Activated T-cell treated with anti-CD3 and anti-CD28 coated beads for 1 hour (primary cell): Measurements from ENCODE around the gene SLC12A4.
"Not testable (repeated sequence)": the region's sequence is repeated elsewhere in the genome, so short reads cannot be mapped to it uniquely, and the experiment has no call there.

Experiments
- DNase-seq: peaks from one replicate; pipeline ENCODE4 v3.0.0-alpha.2; 2020; ENCODE audit warnings: low read depth

SLC12A4 gene

DNA sequence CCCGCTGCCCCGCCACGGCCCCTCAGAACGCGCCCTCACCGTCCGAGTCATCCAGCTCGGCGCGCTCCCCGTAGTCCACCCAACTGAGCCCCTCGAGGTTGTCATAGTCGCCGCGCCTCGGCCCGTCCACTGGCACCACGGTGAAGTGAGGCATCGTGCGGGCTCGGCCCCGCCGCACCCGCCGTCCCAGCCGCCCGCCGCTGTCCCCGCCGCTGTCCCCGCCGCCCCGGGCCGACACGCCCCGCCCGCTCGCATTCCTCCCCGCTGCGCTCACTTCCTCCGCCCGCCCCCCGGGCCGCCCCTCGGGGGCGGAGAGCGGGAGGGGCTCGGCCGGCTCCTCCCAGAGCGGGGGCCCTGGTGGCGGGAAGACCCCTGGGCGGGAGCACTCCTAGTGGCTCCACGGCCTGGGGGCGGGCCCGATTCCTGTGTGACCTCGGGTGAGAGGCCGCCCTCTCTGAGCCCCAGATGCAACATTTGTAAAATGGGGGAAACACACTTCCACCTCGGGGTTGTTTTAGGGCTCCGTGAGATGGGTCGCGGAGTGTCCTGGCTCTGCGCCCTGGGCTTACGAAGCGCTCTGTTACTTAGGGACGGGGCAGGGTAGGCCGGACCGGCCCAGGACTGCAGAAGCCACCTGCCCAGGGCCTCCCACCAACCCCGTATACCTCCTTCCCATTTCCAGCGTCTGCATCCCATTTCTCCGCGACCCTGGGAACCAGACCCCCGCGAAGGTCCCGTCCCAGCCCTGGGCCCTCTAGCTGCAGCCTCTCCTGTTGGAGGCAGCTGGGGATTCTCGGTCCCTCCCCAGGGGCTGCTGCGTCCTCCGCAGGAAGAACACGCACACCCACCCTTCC, at the start of gene SLC12A4:
Gene SLC12A4 (minus strand): TSS at position 238 of the 854 bp plus-strand sequence. CDS start 84 bp downstream, at position 154.
- DNase-seq, result peak; percentile 75

DNA sequence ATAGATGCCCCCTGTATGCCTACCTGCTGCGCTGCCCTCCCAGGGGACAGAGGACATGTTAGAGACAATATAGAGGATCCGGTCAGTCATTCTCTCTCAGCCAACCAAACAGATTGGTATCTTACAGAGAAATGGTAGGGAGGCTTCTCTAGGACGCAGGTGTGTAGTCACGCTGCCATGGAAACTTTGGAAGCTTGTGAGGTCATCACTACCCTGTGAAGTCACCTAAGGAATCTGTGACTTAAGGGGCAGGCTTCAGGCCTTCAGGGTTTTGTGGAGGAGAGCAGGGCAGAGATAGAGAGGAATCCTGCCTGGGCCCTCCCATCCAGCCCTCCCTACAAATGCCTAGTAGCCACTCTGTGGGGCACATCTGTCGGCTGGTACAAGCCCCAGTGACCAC, 47.2 kb upstream of the SLC12A4 start, which contains the start of gene DPEP2NB:
Gene DPEP2NB (minus strand): TSS at position 231 of the 400 bp plus-strand sequence. CDS start 141 bp downstream, at position 90.
- DNase-seq, result no peak

GRCh38 chr16:68013440-68013839, 45.0 kb upstream of the SLC12A4 start:
- no peak for DNase-seq

- DNase-seq, result not testable (repeated sequence)
Observed at GRCh38 chr16:68009872-68010271, 41.4 kb upstream of the SLC12A4 start.

GRCh38 chr16:68009157-68009735, 40.8 kb upstream of the SLC12A4 start:
- no peak for DNase-seq

DNA sequence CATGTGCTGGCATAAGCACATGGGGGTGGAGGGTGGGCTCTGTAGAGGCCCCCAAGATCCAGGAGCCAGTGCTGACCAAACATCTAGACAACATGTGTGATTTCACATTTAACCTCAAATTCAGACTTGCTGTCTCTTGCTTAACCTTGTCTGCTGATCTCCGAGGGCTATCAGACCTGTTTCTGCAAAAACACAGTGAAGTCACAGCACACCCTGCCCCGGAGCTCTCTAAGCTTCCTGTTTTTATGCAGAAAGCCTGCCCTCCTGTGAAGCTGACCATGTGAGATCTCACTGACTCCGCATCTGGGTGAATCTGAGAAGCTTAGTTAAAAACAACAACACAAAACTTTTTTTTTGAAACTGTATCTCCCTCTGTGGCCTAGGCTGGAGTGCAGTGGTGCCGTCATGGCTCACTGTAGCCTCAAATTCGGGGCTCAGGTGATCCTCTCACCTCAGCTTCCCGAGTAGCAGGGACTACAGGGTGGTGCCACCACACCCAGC, 37.4 kb upstream of the SLC12A4 start:
- peak; percentile 33 for DNase-seq

GRCh38 chr16:68005211-68005610, 36.8 kb upstream of the SLC12A4 start:
- no peak for DNase-seq

DNA sequence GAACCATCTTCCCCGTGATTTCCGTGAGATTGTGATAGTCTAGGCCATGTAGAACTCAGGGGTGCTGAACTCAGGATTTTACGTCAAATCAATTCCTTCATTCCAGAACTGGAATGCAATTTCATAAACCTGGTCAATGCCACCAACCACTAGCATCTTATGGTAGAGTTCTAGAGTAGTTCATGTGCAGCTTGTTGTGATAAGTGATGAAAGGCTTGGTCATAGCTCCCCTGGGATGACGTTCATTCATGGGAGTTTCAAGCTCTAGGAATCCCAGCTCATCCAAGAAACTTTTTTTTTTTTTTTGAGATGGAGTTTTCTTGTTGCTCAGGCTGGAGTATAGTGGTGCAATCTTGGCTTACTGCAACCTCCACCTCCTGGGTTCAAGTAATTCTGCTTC, 34.6 kb upstream of the SLC12A4 start:
- DNase-seq, result no peak

DNA sequence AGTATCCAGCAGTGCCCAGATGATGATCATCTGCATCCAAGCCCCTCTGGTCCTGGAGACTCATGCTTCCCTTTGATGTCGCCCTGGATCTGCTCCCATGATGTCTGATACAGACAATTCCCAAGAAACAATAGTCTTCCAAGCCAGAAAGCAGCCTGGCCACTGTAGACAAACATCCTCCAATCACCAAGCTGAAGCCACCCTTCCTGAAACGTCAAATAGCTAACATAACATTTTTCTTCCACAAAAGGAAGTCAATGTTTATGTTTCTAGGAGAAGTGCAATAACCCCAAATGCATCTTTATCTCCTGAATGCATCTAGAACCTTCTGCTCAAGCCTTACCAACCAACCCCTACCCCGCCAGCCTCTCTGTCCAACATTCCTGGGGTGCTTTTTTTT, 32.0 kb upstream of the SLC12A4 start:
- DNase-seq, result no peak

GRCh38 chr16:67999985-68000384, 31.5 kb upstream of the SLC12A4 start:
- no peak for DNase-seq

DNA sequence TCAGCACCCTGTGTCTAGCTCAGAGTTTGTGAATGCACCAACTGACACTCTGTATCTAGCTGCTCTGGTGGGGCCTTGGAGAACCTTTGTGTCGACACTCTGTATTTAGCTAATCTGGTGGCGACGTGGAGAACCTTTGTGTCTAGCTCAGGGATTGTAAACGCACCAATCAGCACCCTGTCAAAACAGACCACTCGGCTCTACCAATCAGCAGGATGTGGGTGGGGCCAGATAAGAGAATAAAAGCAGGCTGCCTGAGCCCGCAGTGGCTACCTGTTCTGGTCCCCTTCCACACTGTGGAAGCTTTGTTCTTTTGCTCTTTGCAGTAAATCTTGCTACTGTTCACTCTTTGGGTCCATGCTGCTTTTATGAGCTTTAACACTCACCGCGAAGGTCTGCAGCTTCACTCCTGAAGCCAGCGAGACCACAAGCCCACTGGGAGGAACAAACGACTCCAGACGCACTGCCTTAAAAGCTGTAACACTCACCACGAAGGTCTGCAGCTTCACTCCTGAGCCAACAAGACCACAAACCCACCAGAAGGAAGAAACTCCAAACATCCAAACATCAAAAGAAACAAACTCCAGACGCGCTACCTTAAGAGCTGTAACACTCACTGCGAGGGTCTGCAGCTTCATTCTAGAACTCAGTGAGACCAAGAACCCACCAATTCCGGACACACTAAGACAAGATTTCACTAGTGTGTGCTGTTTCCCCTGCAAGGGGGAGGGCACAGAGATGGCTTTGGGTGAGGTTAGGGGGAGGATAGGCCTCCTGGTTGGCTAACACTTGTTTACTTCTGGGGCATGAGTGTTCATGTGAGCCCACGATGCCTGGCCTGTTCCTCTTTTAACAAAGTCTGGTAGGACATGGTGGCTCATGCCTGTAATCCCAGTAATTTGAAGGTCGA, 30.6 kb upstream of the SLC12A4 start, which contains the start of gene DPEP2:
Gene DPEP2 (minus strand): TSS at position 706 of the 910 bp plus-strand sequence. CDS start 6,272 bp downstream, outside the sequence.
- peak; percentile 32 for DNase-seq

DNA sequence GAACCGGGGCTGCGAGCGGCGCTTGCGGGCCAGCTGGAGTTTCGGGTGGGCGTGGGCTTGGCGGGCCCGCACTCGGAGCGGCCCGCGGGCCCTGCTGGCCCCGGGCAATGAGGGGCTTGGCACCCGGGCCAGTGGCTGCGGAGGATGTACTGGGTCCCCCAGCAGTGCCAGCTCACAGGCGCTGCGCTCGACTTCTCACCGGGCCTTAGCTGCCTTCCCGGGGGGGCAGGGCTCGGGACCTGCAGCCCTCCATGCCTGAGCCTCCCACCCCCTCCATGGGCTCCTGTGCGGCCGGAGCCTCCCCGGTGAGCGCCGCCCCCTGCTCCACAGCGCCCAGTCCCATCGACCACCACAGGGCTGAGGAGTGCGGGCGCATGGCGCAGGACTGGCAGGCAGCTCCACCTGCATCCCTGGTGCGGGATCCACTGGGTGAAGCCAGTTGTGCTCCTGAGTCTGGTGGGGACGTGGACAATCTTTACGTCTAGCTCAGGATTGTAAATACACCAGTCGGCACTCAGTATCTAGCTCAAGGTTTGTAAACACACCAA, 29.9 kb upstream of the SLC12A4 start:
- DNase-seq, result not testable (repeated sequence)

DNA sequence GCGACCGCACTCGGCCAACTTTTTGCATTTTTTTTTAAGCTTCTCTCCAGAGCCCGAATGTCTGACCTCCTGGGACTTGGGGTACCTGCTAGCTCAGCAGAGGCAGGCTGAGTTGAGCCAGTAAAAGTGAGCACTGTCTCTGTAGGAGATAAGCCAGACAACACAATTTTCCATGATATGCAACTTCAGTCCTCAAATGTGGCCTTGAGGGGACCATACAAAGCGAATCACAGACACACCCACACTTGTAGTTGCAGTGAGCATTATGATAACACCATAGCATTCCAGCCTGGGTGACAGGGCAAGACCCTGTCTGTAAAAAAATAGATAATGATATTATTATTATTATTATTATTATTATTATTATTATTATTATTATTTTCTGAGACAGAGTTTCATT, 28.2 kb upstream of the SLC12A4 start:
- DNase-seq, result no peak

GRCh38 chr16:67995423-67995822, 27.0 kb upstream of the SLC12A4 start:
- no peak for DNase-seq

DNA sequence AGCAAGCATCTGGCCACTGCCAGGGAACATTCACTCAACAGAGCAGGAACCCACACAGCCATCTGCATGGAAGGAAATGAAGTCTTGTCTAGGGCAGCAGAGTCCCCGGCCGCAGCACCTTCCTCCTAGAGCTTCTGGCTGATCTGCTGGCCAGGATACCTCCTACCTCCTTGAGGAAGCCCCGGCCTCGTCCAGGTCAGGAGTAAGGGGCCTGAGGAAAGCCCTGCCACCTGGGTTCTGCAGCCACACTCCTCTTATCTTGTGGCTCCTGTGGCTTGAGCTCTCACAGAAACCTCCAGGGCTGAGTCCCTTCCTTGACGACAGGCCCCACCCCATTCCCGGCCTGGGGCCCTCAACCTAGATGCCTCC, 25.6 kb upstream of the SLC12A4 start:
- not testable (repeated sequence) for DNase-seq

DNA sequence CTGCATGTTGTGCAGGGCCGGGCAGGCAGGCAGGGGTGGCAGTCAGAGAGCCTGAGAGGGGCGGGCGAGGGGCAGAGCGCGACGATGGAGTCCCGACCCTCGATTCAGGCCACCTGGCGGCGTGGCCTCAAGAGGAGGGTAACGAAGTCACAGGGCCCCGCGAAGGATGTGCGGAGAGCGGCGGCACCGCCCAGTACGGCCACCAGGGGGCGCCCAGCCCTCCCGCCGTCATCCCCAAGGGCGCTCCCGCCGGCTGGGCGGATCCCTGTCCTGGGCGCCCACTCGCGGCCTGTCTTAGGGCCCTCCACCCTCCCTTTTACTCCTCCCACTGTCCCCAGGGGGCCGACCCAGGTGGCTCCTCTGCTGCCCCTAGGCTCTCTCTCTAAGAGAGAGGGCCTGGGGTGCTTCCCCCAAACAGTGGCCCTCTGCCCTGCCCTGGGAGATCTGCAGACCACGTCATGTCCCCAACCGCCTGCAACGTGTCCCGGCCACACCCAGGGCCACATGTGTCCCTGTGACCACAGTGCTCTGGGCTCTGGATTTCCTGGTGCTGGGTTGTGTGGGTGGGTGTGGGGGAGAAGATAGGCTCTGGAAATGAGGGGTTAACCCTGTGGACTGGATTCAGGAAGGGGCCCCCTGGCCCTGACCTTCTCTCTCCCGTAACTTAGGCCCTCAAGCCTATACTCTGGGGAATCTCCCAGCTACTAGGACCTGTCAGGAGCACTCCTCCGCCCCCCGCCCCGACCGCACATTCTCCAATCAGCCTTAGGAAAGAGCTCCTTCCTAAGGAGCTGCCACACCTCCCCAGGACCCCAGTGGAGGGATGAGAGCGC, 25.0 kb upstream of the SLC12A4 start:
- DNase-seq, result peak; percentile 71

GRCh38 chr16:67992661-67993206, 24.3 kb upstream of the SLC12A4 start:
- no peak for DNase-seq

- DNase-seq, result no peak
Observed at GRCh38 chr16:67990018-67990386, 21.6 kb upstream of the SLC12A4 start.

DNA sequence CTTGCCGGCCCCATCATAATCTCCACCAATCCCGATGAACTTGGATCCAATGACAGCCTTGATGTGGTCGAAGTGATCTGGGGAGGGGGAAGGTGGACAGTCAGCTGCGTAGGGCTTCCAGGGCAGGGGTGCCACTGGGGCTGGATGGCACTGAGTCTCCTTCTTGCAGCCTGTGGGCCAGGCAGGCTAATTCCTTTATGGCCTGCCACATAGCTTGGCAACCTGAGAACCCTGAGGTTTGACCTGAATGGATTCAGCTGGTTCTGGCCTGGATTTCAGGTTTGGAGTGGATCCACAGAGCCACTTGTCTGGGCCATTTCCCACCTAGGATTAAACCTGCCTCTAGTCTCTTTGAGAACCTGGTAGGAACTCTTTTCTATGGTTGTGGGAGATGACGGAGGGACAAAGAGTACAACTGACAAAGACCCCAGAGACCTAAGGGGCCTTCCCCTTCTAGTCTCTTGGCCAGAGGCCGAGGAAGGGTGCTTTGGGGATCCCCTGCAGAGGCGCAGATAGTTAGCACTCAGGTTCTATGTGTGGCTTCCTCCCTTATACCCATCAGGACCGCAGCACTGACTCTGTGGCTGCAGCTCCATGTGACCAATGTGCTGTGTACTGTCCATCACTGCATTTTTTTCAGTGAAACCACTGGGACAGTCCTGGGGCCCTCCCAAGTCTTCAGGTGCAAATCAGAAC, 21.0 kb upstream of the SLC12A4 start:
- no peak for DNase-seq

- DNase-seq, result no peak
Observed at GRCh38 chr16:67988675-67989074, 20.2 kb upstream of the SLC12A4 start.
